ENCODE results near the gene AGAP1.

The AGAP1 gene

GRCh38 chr2:236180076-236180816 lies 686.4 kb downstream of the AGAP1 start:
- DNase-seq (ENCODE audit: low read depth), result no peak
- no peak overlapping the region for H3K4me3 ChIP-seq (ENCODE audit: low read depth, low read length)
- TF ChIP-seq CTCF (IDR thresholded peaks at IDR 0.05; ENCODE audit: control insufficient read depth, extremely low read depth, insufficient read depth), result no peak

DNA sequence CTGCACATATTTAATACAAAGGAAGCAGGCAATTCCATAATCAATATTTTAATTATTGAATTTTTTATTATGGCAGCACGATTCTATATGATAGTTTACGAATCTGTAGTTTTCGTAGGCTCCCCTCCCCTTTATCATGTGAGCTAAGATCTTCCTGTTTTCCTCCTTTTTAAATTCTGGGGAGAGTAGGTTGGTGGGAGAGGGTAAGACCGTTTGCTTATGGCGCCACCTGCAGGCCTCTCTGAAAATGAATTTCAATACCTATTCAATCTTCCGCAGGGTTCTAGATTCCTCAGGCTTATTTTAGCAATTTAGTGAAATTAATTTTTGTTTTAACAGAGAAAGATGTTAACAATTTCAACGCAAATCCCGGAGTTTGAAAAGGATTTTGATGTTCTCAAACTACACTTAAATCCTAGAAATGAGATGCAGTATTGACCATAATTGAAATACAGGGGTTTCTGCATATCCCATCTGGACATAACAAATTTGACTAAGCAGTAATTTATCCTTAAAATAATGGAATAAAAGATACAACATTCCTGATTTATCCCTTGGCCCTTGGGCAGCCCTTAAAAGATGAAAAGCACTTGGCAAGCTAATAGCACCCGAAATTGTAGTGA lies 687.1 kb downstream of the AGAP1 start:
- no peak overlapping the region for H3K4me3 ChIP-seq (ENCODE audit: low read depth, low read length)
- no peak for DNase-seq (ENCODE audit: low read depth)
- peak; percentile 61 for TF ChIP-seq CTCF (IDR thresholded peaks at IDR 0.05; ENCODE audit: control insufficient read depth, extremely low read depth, insufficient read depth)
